ENCODE results near the gene SMO. TPM values are rescaled to one million over a fixed set of nuclear protein-coding genes. Genes with fewer than 3 reads are reported as not detected.

The SMO gene
- total RNA-seq, 4 donors from 2014 or later = 1.9 to 8.6 (median 3.5) TPM

DNA sequence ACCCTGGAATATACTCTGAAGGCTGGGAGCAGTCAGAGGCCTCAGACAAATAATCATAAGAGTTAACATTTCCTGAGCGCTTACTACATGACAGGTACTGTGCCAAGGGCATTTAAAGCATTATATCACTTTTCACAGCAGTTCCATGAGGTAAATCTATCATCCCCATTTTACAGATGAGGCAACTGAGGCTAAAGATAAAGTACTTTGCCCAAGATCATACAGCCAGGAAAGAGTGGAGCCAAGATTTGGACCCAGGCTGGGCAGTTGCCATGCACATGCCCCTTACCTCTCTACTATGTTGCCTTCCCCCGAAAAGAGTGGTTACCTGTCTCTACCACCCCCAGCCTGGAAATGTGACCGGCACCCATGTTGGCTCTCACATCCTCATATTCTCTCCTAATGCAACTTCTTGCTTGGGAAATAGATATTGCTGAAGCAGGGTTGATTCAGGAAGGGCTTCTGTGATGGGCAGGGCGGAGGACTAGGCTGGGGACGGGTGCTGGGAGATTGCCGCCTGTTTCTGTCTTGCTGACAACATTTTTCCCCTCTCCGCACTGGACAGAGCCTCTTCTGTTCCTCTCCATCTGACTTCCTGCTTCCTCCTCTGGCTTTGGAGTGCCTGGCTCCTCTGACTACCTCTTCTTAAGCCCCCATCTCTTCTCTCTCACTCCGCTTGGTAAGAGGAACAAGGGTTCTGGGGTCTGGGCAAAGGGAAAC, 13.8 kb downstream of the SMO start:
- Histone ChIP-seq H3K36me3 (no peaks in the 10 kb centered on the region), H3K4me3 (no peak overlapping the region), H3K4me1 (no peaks in the 10 kb centered on the region), H3K27me3 (no peaks in the 10 kb centered on the region), H3K9me3 (no peaks in the 10 kb centered on the region), H3K27ac (no peak overlapping the region)
- in situ Hi-C loops (cut with MboI; ENCODE audit: low pct_ligation_motif_present in 1 of 4, low pct_unique_long_range_greater_than_20kb in 1 of 4, low sequenced_read_pairs in 3 of 4) = loop anchor here in 3 of 4 donors (25.0 kb wide), 1 partner anchor 260 kb away; no protein-coding TSS in a partner anchor
- TF ChIP-seq POLR2AphosphoS5 (IDR thresholded peaks at IDR 0.05) (no peak), POLR2A (IDR thresholded peaks at IDR 0.05) (no peak), CTCF (IDR thresholded peaks at IDR 0.05) (no peak), EP300 (IDR thresholded peaks at IDR 0.05; ENCODE audit: low read depth) (no peak)
- no peak for DNase-seq
- 80 to 87% methylated on average over 5 to 8 of the region's 8 CpGs for WGBS, 2 donors (ENCODE audit: low coverage in 1 of 2)
- intact Hi-C loops (cut with DNase I; ENCODE audit: low total_unique reads) = no loop called here

DNA sequence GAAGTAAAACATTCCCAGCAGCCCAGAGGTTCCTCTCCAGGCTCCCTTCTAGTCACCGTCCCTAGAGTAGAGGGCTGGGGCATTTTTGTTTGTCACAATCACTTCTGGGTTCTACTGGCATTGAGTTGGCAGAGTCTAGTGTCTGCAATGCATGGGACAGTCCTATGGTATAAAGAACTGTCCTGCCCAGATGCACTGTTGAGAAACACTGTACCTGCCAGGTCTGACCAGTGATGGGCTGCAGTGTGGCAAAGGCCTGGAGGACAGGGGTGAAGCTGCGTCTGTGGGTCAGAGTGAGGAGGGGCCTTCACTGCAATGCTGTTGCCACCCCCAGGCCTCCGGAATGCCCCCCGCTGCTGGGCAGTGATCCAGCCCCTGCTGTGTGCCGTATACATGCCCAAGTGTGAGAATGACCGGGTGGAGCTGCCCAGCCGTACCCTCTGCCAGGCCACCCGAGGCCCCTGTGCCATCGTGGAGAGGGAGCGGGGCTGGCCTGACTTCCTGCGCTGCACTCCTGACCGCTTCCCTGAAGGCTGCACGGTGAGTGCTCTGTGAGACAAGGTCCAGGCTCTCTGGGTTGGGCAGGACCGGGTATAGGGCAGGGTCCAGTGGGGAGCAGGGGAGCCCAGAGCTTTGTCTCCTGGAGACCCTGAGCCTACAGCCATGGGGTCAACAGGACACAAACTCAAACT, 14.8 kb downstream of the SMO start:
- intact Hi-C loops (cut with DNase I; ENCODE audit: low total_unique reads) = no loop called here
- WGBS, 2 donors (ENCODE audit: low coverage in 1 of 2) = 0 to 88% methylated on average over 1 to 14 of the region's 14 CpGs

DNA sequence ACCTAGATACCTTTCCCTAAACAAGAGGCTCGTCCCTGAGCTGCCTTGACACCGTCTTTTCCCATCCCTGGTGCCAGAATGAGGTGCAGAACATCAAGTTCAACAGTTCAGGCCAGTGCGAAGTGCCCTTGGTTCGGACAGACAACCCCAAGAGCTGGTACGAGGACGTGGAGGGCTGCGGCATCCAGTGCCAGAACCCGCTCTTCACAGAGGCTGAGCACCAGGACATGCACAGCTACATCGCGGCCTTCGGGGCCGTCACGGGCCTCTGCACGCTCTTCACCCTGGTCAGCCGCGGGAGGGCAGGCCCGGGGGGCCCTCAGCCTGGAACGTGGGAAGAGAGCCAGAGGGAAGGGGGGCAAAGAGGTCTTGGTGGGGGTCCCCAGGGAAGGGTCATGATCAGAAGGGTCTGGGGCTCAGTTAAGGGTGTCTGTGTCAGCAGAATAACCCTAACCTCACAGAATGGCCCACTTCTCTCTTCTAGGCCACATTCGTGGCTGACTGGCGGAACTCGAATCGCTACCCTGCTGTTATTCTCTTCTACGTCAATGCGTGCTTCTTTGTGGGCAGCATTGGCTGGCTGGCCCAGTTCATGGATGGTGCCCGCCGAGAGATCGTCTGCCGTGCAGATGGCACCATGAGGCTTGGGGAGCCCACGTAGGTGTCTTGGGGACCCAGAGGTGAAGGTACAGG, 16.8 kb downstream of the SMO start:
- Histone ChIP-seq H3K4me1 (no peaks in the 10 kb centered on the region), H3K9me3 (no peaks in the 10 kb centered on the region), H3K27ac (no peak overlapping the region), H3K27me3 (no peaks in the 10 kb centered on the region), H3K4me3 (no peak overlapping the region), H3K36me3 (no peaks in the 10 kb centered on the region)
- in situ Hi-C loops (cut with MboI; ENCODE audit: low pct_ligation_motif_present in 1 of 4, low pct_unique_long_range_greater_than_20kb in 1 of 4, low sequenced_read_pairs in 3 of 4) = loop anchor here in 3 of 4 donors (25.0 kb wide), 1 partner anchor 257 kb away; no protein-coding TSS in a partner anchor
- 85% methylated on average over 29 of the region's 29 CpGs; no CpG with 5 or more reads in 1 of the 2 donors for WGBS, 2 donors (ENCODE audit: low coverage in 1 of 2)
- TF ChIP-seq POLR2AphosphoS5 (IDR thresholded peaks at IDR 0.05) = no peak
- no peak for TF ChIP-seq CTCF (IDR thresholded peaks at IDR 0.05)
- TF ChIP-seq POLR2A (IDR thresholded peaks at IDR 0.05) = no peak
- no peak for TF ChIP-seq EP300 (IDR thresholded peaks at IDR 0.05; ENCODE audit: low read depth)
- no peak for DNase-seq
- intact Hi-C loops (cut with DNase I; ENCODE audit: low total_unique reads) = no loop called here

More for the DNA sequence above, 14.8 kb downstream of the SMO start:
- no peak overlapping the region for H3K27ac ChIP-seq
- no peaks in the 10 kb centered on the region for H3K36me3 ChIP-seq
- TF ChIP-seq POLR2AphosphoS5 (IDR thresholded peaks at IDR 0.05) (no peak), CTCF (IDR thresholded peaks at IDR 0.05) (no peak), POLR2A (IDR thresholded peaks at IDR 0.05) (no peak), EP300 (IDR thresholded peaks at IDR 0.05; ENCODE audit: low read depth) (no peak)
- no peaks in the 10 kb centered on the region for H3K9me3 ChIP-seq
- no peaks in the 10 kb centered on the region for H3K4me1 ChIP-seq
- H3K27me3 ChIP-seq = no peaks in the 10 kb centered on the region
- no peak overlapping the region for H3K4me3 ChIP-seq
- no peak for DNase-seq
- in situ Hi-C loops (cut with MboI; ENCODE audit: low pct_ligation_motif_present in 1 of 4, low pct_unique_long_range_greater_than_20kb in 1 of 4, low sequenced_read_pairs in 3 of 4) = loop anchor here in 3 of 4 donors (25.0 kb wide), 1 partner anchor 259 kb away; no protein-coding TSS in a partner anchor
